Measurements from ENCODE around the gene C1D.

GRCh38 chr2:68000170-68000825 lies 62.5 kb downstream of the C1D start:
- TF ChIP-seq CTCF (conservative IDR thresholded peaks at IDR 0.05; ENCODE audit: low read depth, low read length) (no peak), EZH2 (IDR thresholded peaks at IDR 0.05; ENCODE audit: borderline replicate concordance, low read depth, low read length, poor library complexity, severe bottlenecking) (no peak)
